HEK293 (cell line): ENCODE measurements around the gene CA10.

Source experiments
- CTCF ChIA-PET: fragments of 350-600 bp; formaldehyde crosslinking; extraction: SDS; loops from one replicate; lab custom pipeline; 2021; ENCODE audit warnings: antibody characterized with exemption; lab: Yijun Ruan, JAX
- POLR2A ChIA-PET: fragments of 300-600 bp; formaldehyde crosslinking; extraction: SDS; loops from one replicate; lab custom pipeline; 2020; ENCODE audit warnings: antibody characterized with exemption, inconsistent platforms; lab: Yijun Ruan, JAX
- H3K27ac ChIP-seq: fragments of 200-500 bp; sonication (Bioruptor generic); 2 replicates; pipeline ENCODE4 v1.5.1; 2014; ENCODE audit warnings: low read depth, low read length, control low read depth, inconsistent platforms; ENCODE audit errors: extremely low read depth
- H3K36me3 ChIP-seq, 2 experiments: fragments of 200-500 bp in 1 of 2; sonication (Bioruptor generic) in 1 of 2; 1 replicate in 1 of 2; 2 replicates in 1 of 2; pipeline ENCODE4 v1.5.1; 2014 to 2017; ENCODE audit warnings: inconsistent platforms in 2 of 2, low read length in 2 of 2; ENCODE audit not compliant: control insufficient read depth in 2 of 2, insufficient read depth in 1 of 2
- H3K4me1 ChIP-seq: fragments of 200-500 bp; sonication (Bioruptor generic); 2 replicates; pipeline ENCODE4 v1.5.1; 2014; ENCODE audit warnings: mild to moderate bottlenecking, low read length, inconsistent platforms; ENCODE audit not compliant: control insufficient read depth, insufficient read depth
- H3K4me3 ChIP-seq: 2 replicates; pipeline ENCODE4 v1.5.1; 2011; ENCODE audit warnings: low read depth, mild to moderate bottlenecking, control low read depth, low read length, moderate library complexity
- H3K9me3 ChIP-seq: fragments of 200-500 bp; sonication (Bioruptor generic); 2 replicates; pipeline ENCODE4 v1.5.1; 2014; ENCODE audit warnings: low read depth, low read length, inconsistent platforms; ENCODE audit not compliant: control insufficient read depth, insufficient read depth
- BCL11B ChIP-seq: fragments of 450-650 bp; formaldehyde crosslinking; IDR thresholded peaks from 2 replicates; pipeline ENCODE4 v1.5.1; 2016; ENCODE audit warnings: low read depth, missing biosample characterization, missing genetic modification characterization
- EGR2 ChIP-seq: fragments of 450-650 bp; formaldehyde crosslinking; IDR thresholded peaks from 2 replicates; pipeline ENCODE4 v1.5.1; 2016; ENCODE audit warnings: low read depth, missing biosample characterization, missing genetic modification characterization
- FEZF1 ChIP-seq: fragments of 450-650 bp; formaldehyde crosslinking; IDR thresholded peaks from 2 replicates; pipeline ENCODE4 v1.5.1; 2016; ENCODE audit warnings: missing biosample characterization, missing genetic modification characterization
- GFI1B ChIP-seq: fragments of 450-650 bp; formaldehyde crosslinking; IDR thresholded peaks from 2 replicates; pipeline ENCODE4 v1.5.1; 2016; ENCODE audit warnings: missing biosample characterization, missing genetic modification characterization
- GLI4 ChIP-seq: fragments of 450-650 bp; formaldehyde crosslinking; IDR thresholded peaks from 2 replicates; pipeline ENCODE4 v1.5.1; 2016; ENCODE audit warnings: missing biosample characterization, missing genetic modification characterization
- SP3 ChIP-seq: fragments of 450-650 bp; formaldehyde crosslinking; IDR thresholded peaks from 2 replicates; pipeline ENCODE4 v1.5.1; 2016; ENCODE audit warnings: missing biosample characterization, missing genetic modification characterization
- ZBTB7A ChIP-seq: fragments of 450-650 bp; formaldehyde crosslinking; IDR thresholded peaks from 2 replicates; pipeline ENCODE4 v1.5.1; 2016; ENCODE audit warnings: low read depth, missing biosample characterization, missing genetic modification characterization
- ZNF112 ChIP-seq: fragments of 450-650 bp; formaldehyde crosslinking; IDR thresholded peaks from 2 replicates; pipeline ENCODE4 v1.5.0; 2017; ENCODE audit warnings: missing biosample characterization, missing genetic modification characterization
- ZNF174 ChIP-seq: fragments of 450-650 bp; formaldehyde crosslinking; IDR thresholded peaks from 2 replicates; pipeline ENCODE4 v1.5.0; 2017; ENCODE audit warnings: missing biosample characterization, mild to moderate bottlenecking, missing genetic modification characterization
- ZNF354C ChIP-seq: fragments of 450-650 bp; formaldehyde crosslinking; IDR thresholded peaks from 2 replicates; pipeline ENCODE4 v1.5.1; 2016; ENCODE audit warnings: missing biosample characterization, missing genetic modification characterization, low read depth, borderline replicate concordance
- ZNF501 ChIP-seq: fragments of 450-650 bp; formaldehyde crosslinking; IDR thresholded peaks from 2 replicates; pipeline ENCODE4 v1.5.1; 2016; ENCODE audit warnings: missing biosample characterization, missing genetic modification characterization
- ZNF521 ChIP-seq: fragments of 450-650 bp; formaldehyde crosslinking; IDR thresholded peaks from 2 replicates; pipeline ENCODE4 v1.5.1; 2017; ENCODE audit warnings: missing biosample characterization, mild to moderate bottlenecking, missing genetic modification characterization
- ZNF555 ChIP-seq: fragments of 450-650 bp; formaldehyde crosslinking; conservative IDR thresholded peaks from 2 replicates; pipeline ENCODE4 v1.5.1; 2017; ENCODE audit warnings: missing biosample characterization, mild to moderate bottlenecking, missing genetic modification characterization, inconsistent platforms
- ZNF558 ChIP-seq: fragments of 450-650 bp; formaldehyde crosslinking; IDR thresholded peaks from 2 replicates; pipeline ENCODE4 v1.5.1; 2016; ENCODE audit warnings: missing biosample characterization, missing genetic modification characterization
- ZNF561 ChIP-seq: fragments of 450-650 bp; IDR thresholded peaks from 2 replicates; pipeline ENCODE4 v1.5.1; 2018; ENCODE audit warnings: missing biosample characterization, missing genetic modification characterization, borderline replicate concordance
- ZNF843 ChIP-seq: fragments of 450-650 bp; formaldehyde crosslinking; IDR thresholded peaks from 2 replicates; pipeline ENCODE4 v1.5.1; 2016; ENCODE audit warnings: missing biosample characterization, missing genetic modification characterization
- TF ChIP-seq, protein P1 (sequence below): fragments of 450-650 bp; formaldehyde crosslinking; IDR thresholded peaks from 2 replicates; pipeline ENCODE4 v1.5.1; 2016; ENCODE audit warnings: missing biosample characterization, missing genetic modification characterization
- TF ChIP-seq, protein P2 (sequence below): fragments of 450-650 bp; formaldehyde crosslinking; IDR thresholded peaks from 2 replicates; pipeline ENCODE4 v1.5.1; 2017; ENCODE audit warnings: missing biosample characterization, missing genetic modification characterization

Gene CA10

GRCh38 chr17:51701501-51701900 lies 457.0 kb downstream of the CA10 start (continued):
- TF ChIP-seq ZNF501 (no peak), ZBTB7A (tag by site-specific recombination) (no peak), ZNF843 (tag by site-specific recombination) (no peak), ZNF558 (tag by site-specific recombination) (no peak), ZNF555 (no peak), BCL11B (tag by site-specific recombination) (no peak)
- TF ChIP-seq, protein P1, sequence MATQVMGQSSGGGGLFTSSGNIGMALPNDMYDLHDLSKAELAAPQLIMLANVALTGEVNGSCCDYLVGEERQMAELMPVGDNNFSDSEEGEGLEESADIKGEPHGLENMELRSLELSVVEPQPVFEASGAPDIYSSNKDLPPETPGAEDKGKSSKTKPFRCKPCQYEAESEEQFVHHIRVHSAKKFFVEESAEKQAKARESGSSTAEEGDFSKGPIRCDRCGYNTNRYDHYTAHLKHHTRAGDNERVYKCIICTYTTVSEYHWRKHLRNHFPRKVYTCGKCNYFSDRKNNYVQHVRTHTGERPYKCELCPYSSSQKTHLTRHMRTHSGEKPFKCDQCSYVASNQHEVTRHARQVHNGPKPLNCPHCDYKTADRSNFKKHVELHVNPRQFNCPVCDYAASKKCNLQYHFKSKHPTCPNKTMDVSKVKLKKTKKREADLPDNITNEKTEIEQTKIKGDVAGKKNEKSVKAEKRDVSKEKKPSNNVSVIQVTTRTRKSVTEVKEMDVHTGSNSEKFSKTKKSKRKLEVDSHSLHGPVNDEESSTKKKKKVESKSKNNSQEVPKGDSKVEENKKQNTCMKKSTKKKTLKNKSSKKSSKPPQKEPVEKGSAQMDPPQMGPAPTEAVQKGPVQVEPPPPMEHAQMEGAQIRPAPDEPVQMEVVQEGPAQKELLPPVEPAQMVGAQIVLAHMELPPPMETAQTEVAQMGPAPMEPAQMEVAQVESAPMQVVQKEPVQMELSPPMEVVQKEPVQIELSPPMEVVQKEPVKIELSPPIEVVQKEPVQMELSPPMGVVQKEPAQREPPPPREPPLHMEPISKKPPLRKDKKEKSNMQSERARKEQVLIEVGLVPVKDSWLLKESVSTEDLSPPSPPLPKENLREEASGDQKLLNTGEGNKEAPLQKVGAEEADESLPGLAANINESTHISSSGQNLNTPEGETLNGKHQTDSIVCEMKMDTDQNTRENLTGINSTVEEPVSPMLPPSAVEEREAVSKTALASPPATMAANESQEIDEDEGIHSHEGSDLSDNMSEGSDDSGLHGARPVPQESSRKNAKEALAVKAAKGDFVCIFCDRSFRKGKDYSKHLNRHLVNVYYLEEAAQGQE (tag by site-specific recombination) = no peak

DNA sequence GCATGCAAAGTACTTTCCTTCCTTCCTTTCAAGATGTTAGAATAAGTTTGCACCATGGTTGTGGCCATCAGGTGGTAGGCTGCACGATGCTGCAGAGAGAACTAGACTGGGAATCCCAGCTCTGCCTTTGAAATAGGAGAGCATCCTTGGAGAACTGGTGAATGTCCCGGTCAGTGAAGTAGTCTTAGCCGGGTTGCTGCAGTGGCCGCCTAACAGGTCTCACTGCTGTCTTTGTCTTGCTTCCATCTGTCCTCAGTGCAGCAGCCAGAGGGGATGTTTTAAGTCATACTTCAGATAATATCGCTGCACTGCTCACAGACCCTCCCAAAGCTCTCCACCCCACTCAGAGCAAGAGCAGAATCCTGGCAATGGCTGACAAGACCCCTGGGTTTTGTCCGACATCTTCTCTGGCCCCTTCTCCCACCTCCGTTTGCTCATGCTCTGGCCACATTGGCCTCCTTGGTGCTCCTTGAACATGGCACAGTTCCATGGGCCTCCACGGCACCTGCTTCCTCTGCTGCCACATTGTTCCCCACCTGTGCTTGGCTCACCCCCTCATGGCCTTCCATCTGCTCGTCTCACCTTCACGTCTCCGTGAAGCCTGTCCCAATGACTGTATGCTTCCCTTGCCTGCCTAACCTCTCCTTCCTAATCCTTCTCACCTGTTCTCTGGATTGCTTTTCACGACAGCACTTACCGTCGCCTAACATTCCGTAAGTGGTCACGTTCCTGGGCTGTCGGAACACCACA lies 458.3 kb downstream of the CA10 start:
- Histone ChIP-seq H3K27ac (no peak overlapping the region), H3K36me3 (no peaks in the 10 kb centered on the region), H3K4me3 (no peak overlapping the region), H3K4me1 (peaks cover 21% of the 10 kb centered on the region), H3K9me3 (0 out of 2 replicates have a peak, but pooled peaks cover 4% of the 10 kb centered on the region)
- CTCF ChIA-PET = no interaction called here
- POLR2A ChIA-PET = no interaction called here
- TF ChIP-seq, protein P2, sequence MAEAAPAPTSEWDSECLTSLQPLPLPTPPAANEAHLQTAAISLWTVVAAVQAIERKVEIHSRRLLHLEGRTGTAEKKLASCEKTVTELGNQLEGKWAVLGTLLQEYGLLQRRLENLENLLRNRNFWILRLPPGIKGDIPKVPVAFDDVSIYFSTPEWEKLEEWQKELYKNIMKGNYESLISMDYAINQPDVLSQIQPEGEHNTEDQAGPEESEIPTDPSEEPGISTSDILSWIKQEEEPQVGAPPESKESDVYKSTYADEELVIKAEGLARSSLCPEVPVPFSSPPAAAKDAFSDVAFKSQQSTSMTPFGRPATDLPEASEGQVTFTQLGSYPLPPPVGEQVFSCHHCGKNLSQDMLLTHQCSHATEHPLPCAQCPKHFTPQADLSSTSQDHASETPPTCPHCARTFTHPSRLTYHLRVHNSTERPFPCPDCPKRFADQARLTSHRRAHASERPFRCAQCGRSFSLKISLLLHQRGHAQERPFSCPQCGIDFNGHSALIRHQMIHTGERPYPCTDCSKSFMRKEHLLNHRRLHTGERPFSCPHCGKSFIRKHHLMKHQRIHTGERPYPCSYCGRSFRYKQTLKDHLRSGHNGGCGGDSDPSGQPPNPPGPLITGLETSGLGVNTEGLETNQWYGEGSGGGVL = no peak
- no peak for TF ChIP-seq GLI4 (tag by site-specific recombination)
- no peak for TF ChIP-seq ZNF354C (tag by site-specific recombination)
- TF ChIP-seq SP3 (tag by site-specific recombination) = no peak
- no peak for TF ChIP-seq ZNF561 (tag by site-specific recombination)
- no peak for TF ChIP-seq ZNF174 (tag by site-specific recombination)
- no peak for TF ChIP-seq EGR2 (tag by site-specific recombination)
- TF ChIP-seq ZNF521 (tag by site-specific recombination) = no peak
- no peak for TF ChIP-seq ZNF112 (tag by site-specific recombination)
- no peak for TF ChIP-seq FEZF1 (tag by site-specific recombination)
- TF ChIP-seq, all 188 proteins: peak for 0

DNA sequence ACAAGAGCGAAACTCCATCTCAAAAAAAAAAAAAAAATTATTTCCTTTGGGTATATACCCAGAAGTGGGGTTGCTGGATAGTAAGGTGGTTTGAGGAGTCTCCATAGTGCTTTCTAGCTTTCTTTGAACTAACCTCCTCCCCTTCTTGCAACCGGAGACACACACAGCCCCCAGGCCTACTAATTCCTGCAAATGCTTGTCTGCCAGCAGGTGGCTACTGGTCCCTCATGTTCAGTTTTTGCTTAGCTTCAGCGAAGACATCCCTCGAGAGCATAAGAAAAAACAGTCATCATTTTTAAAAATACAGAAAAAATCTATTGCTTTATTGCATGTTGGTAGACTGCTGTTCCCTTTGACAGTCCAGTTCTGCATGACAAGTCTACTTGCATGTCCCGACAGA lies 459.2 kb downstream of the CA10 start:
- TF ChIP-seq ZNF555 (no peak), GFI1B (tag by site-specific recombination) (no peak)

More for the DNA sequence above, 459.2 kb downstream of the CA10 start:
- peaks cover 19% of the 10 kb centered on the region for H3K4me1 ChIP-seq
- H3K9me3 ChIP-seq = 0 out of 2 replicates have a peak, but pooled peaks cover 4% of the 10 kb centered on the region
- ChIA-PET POLR2A (no interaction called here), CTCF (interaction anchor here (0.6 to 1.2 kb wide), 3 partner anchors 12 to 107 kb away, joined by 3 to 4 read pairs (median 4); no protein-coding TSS in a partner anchor)
- no peak overlapping the region for H3K4me3 ChIP-seq
- no peaks in the 10 kb centered on the region for H3K36me3 ChIP-seq
- H3K27ac ChIP-seq = no peak overlapping the region
